Measurements from ENCODE around the gene IL17B.

The IL17B gene

DNA sequence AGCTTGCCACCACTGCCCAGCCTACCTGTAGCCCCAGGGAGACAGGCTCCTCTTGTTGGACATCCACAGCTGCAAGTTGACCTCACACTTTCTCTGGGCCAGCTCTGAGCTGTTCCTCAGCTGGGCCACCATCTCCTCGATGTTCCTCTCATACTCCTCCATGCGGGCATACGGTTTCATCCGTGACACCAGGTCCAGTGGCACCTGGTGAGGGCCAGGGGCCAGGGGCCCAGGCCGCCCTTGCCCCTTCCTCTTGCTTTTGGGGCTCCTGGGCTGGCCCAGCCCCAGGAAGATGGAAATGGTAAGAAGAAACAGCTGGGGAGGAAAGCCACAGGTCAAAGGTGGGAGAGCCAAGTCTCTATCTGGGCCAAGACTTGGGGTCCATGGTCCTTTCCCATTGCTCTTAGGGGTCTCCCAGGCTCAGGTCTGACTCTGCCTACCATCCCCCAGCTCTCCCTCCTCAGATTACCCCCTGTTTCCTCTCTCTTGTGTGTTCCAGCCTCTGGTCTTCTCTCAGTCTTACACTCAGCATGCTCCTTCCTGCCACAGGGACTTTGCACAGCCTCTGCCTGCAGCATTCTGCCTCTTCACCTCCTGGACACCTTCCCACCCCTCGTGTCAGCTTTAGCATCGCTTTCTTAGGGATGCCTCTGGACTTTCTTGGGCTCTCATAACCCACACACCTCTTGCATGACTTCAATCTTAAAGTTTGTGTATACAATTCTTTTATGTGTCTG lies 2.2 kb downstream of the IL17B start:
- TF ChIP-seq, protein P1, sequence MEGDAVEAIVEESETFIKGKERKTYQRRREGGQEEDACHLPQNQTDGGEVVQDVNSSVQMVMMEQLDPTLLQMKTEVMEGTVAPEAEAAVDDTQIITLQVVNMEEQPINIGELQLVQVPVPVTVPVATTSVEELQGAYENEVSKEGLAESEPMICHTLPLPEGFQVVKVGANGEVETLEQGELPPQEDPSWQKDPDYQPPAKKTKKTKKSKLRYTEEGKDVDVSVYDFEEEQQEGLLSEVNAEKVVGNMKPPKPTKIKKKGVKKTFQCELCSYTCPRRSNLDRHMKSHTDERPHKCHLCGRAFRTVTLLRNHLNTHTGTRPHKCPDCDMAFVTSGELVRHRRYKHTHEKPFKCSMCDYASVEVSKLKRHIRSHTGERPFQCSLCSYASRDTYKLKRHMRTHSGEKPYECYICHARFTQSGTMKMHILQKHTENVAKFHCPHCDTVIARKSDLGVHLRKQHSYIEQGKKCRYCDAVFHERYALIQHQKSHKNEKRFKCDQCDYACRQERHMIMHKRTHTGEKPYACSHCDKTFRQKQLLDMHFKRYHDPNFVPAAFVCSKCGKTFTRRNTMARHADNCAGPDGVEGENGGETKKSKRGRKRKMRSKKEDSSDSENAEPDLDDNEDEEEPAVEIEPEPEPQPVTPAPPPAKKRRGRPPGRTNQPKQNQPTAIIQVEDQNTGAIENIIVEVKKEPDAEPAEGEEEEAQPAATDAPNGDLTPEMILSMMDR (IDR thresholded peaks at IDR 0.05; ENCODE audit: borderline replicate concordance, control extremely low read depth, extremely low read depth, insufficient read depth, missing control alignments) = no peak
- in situ Hi-C loops (cut with MboI; ENCODE audit: low sequenced_read_pairs, unreplicated experiment) = loop anchor here (10.0 kb wide), 1 partner anchor 188 kb away; no protein-coding TSS in a partner anchor
- no peak for DNase-seq (ENCODE audit: low spot score)

DNA sequence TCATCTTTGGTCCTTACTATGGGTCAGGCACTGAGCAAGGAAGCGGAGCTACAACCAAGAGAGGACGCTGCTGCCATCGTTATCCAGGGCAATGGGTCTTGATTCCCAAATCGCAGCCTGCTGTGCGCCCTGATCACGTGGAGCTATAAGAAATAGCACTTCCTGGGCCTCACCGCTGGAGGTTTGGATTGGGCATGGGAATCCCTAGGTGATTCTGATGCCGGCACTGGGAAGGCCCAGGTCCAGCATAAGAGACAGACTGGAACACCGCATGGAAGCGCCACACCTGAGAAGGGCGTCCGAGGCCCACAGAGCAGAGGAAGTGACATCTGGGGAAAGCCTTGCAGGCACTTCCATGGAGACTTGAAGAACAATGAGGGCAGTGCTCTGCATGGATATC lies 3.0 kb downstream of the IL17B start:
- TF ChIP-seq, protein P1 (IDR thresholded peaks at IDR 0.05; ENCODE audit: borderline replicate concordance, control extremely low read depth, extremely low read depth, insufficient read depth, missing control alignments) = no peak
- no peak for DNase-seq (ENCODE audit: low spot score)
- in situ Hi-C loops (cut with MboI; ENCODE audit: low sequenced_read_pairs, unreplicated experiment) = loop anchor here (10.0 kb wide), 1 partner anchor 189 kb away; no protein-coding TSS in a partner anchor

DNA sequence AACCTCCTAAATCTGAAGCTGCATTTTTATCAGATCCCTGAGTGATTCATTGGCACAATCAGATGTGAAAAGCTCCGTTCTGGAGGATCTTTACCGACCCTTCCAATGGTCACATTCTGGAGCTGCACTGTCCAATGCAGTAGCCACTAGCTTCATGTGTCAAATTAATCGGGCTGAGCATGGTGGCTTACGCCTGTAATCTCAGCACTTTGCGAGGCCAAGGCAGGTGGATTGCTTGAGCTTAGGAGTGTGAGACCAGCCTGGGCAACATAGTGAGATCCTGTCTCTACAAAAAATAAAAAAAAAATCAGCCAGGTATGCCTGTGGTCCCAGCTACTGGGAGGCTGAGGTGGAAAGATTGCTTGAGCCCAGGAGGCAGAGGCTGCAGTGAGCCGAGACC lies 3.7 kb downstream of the IL17B start:
- no peak for DNase-seq (ENCODE audit: low spot score)
- in situ Hi-C loops (cut with MboI; ENCODE audit: low sequenced_read_pairs, unreplicated experiment) = loop anchor here (10.0 kb wide), 1 partner anchor 189 kb away; no protein-coding TSS in a partner anchor
- TF ChIP-seq, protein P1 (IDR thresholded peaks at IDR 0.05; ENCODE audit: borderline replicate concordance, control extremely low read depth, extremely low read depth, insufficient read depth, missing control alignments) = no peak

DNA sequence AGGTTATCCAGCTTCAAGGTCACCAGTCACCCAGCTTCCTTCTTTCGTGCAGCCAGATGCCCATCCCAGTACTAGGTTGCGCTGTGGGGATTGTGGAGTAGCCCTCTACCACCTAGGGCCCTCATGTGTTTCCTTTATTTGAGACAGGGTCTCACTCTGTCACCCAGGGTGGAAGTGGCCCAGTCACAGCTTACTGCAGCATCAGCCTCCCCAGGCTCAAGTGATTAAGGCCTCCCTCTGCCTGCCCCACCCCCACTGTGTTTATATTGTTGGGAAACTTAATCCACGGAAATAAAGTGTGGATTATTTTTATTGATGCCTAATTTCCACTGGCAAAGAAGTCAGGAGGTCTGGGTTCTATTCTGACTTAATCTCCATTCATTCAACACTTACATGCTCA lies 4.3 kb downstream of the IL17B start:
- in situ Hi-C loops (cut with MboI; ENCODE audit: low sequenced_read_pairs, unreplicated experiment) = loop anchor here (10.0 kb wide), 1 partner anchor 190 kb away; no protein-coding TSS in a partner anchor
- no peak for DNase-seq (ENCODE audit: low spot score)

DNA sequence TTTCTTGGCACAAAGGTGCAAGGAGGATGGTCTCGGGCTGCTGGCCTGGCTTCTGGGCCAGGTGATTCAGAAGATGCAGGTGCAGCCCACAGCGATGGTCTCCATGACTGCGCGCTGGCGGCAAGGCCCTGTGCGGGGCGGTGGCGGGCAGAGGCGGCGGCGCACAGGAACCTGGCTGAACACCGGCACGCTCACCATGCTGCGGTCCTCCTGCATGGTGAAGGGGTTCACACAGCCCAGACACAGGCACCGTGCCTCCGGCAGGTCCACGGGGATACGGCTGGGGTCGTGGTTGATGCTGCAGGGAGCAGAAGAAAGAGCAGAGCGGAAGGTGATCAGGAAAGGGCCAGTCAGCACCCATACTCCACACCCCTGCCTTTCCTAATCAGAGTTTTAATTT lies 4.8 kb downstream of the IL17B start:
- in situ Hi-C loops (cut with MboI; ENCODE audit: low sequenced_read_pairs, unreplicated experiment) = loop anchor here (10.0 kb wide), 1 partner anchor 190 kb away; no protein-coding TSS in a partner anchor
- no peak for DNase-seq (ENCODE audit: low spot score)
- TF ChIP-seq, protein P1 (IDR thresholded peaks at IDR 0.05; ENCODE audit: borderline replicate concordance, control extremely low read depth, extremely low read depth, insufficient read depth, missing control alignments) = no peak

More for the DNA sequence above, 4.3 kb downstream of the IL17B start:
- TF ChIP-seq, protein P1 (IDR thresholded peaks at IDR 0.05; ENCODE audit: borderline replicate concordance, control extremely low read depth, extremely low read depth, insufficient read depth, missing control alignments) = no peak

DNA sequence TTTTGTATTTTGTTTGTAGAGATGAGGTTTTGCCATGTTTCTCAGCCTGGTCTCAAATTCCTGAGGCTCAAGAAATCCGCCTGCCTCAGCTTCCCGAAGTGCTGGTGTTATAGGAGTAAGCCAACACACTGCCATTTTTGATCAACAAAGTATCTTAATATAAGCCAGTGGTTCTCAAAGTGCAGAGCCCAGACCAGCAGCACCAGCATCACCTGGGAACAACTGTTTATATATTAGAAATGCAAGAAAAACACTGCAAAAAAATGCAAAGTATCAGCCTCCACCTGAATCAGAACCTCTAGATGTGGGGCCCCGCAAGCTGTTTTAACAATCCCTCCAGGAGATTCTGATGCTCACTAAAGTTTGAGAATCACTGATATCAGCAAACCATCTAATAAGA lies 6.2 kb downstream of the IL17B start:
- DNase-seq (ENCODE audit: low spot score) = no peak
- in situ Hi-C loops (cut with MboI; ENCODE audit: low sequenced_read_pairs, unreplicated experiment) = loop anchor here (10.0 kb wide), 1 partner anchor 192 kb away; no protein-coding TSS in a partner anchor
- TF ChIP-seq, protein P1 (IDR thresholded peaks at IDR 0.05; ENCODE audit: borderline replicate concordance, control extremely low read depth, extremely low read depth, insufficient read depth, missing control alignments) = no peak

Data from GM13976 (cell line).